Esophagus muscularis mucosa (tissue), 4 donors: Measurements from ENCODE around the gene CTU1. TPM values are rescaled to one million over a fixed set of nuclear protein-coding genes. Genes with fewer than 3 reads are reported as not detected.

Source experiments
- DNase-seq: peaks from one replicate; pipeline ENCODE4 v3.0.0-alpha.2; 2017; ENCODE audit errors: extremely low spot score
- H3K27ac ChIP-seq, 4 donors: fragments of 200-600 bp; sonication (generic); replicated peaks in 1 of 4; 1 replicate in 3 of 4; 2 replicates in 1 of 4; pipeline ENCODE4 v1.5.1; 2016 to 2019; ENCODE audit warnings: mild to moderate bottlenecking in 1 of 4
- H3K27me3 ChIP-seq, 4 donors: fragments of 200-600 bp; sonication (generic); one replicate each; pipeline versions ENCODE4 v1.5.1 to v1.6.0; 2016 to 2019
- H3K36me3 ChIP-seq, 4 donors: fragments of 200-600 bp; sonication (generic); one replicate each; pipeline ENCODE4 v1.5.1; 2016 to 2019
- H3K4me1 ChIP-seq, 4 donors: fragments of 200-600 bp; sonication (generic); one replicate each; pipeline ENCODE4 v1.5.1; 2016 to 2019
- H3K4me3 ChIP-seq, 4 donors: fragments of 200-600 bp; sonication (generic); 1 replicate in 2 of 4; 2 replicates in 2 of 4; pipeline ENCODE4 v1.5.1; 2016 to 2019; ENCODE audit warnings: mild to moderate bottlenecking in 4 of 4, moderate library complexity in 1 of 4
- H3K9me3 ChIP-seq, 4 donors: fragments of 200-600 bp; sonication (generic); 1 replicate in 3 of 4; 2 replicates in 1 of 4; pipeline ENCODE4 v1.5.1; 2016 to 2019
- EP300 ChIP-seq: sonication (generic); formaldehyde crosslinking; IDR thresholded peaks from one replicate; pipeline ENCODE4 v1.6.1; 2017; ENCODE audit warnings: antibody characterized with exemption
- POLR2A ChIP-seq: fragments of 450-650 bp; IDR thresholded peaks from one replicate; pipeline ENCODE4 v1.6.1; 2017; ENCODE audit warnings: antibody characterized with exemption, moderate library complexity, mild to moderate bottlenecking, low read depth
- POLR2AphosphoS5 ChIP-seq, 2 donors: sonication (generic); formaldehyde crosslinking; IDR thresholded peaks; one replicate each; pipeline ENCODE4 v1.6.1; 2017; ENCODE audit warnings: antibody characterized with exemption in 2 of 2
- WGBS: methylation state at CpG from one replicate; pipeline ENCODE4 v1.1.5; 2018; 5-methylcytosine and 5-hydroxymethylcytosine counted together
- intact Hi-C: fragments of 100-400 bp; cut with DNase I; formaldehyde crosslinking; loops from one replicate; pipeline ENCODE4 v1.15.1; 2023
- total RNA-seq, 4 donors: library from RNA; depleted of rRNA; stranded (reverse); fragments of >200 nt; gene quantifications; one replicate each; pipeline versions ENCODE4 v1.1.0 to v1.2.1, GENCODE V29; 2016
- TF ChIP-seq, protein P1 (sequence below), 3 experiments: fragments of 200-600 bp in 2 of 3; fragments of 450-650 bp in 1 of 3; sonication (generic) in 2 of 3; IDR thresholded peaks; one replicate each; pipeline ENCODE4 v1.5.1; 2017 to 2019; ENCODE audit warnings: antibody characterized with exemption in 3 of 3, mild to moderate bottlenecking in 2 of 3, moderate library complexity in 1 of 3

Gene CTU1
- total RNA-seq, 4 donors from 2014 or later: 7.1 to 18.9 (median 13.7) TPM

DNA sequence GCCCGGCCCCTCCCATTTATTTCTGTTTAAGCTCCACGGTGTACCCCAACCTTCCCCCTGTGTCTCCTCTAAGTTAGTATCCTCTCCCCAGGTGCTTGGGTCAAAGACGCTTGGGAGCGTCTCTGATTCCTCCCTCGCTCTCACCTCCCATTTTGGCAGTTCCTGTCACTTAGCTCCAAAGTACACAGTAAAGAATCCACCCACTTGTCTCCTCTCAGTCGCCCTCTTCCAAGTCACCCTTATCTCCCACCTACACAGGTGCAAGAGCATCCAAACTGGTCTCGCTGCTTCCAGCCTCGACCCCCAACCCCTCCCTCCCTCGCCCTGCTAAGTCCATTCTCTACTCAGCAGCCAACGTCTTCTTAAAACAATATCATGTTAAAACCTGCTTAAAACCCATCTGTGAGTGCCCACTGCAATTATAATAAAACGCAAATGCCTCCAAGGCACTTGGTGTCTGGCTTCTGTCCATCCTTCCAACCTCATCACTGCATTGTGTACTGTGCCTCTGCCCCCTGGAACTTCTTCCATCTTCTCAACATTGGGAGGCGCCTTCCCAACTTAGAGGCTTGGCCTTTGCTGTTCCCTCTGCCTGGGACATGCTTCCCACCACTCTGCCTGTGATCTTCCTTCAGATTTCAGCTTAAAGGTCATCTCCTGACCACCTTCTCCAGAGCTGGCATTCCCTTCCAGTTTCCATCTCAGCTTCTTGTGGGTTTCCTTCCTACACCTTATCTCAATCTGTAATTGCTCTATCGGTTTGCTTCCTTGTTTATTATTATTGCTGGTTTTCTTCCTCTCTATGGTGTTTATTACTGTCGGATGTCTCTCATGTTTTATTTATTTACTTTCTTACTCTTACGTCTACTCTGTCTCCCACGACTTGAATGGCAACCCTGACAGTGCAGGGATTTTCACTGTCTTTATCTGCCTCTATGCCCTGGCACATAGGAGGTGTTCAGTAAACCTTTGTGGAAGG lies 16.0 kb downstream of the CTU1 start:
- H3K4me3 ChIP-seq: no peak overlapping the region
- no peak for DNase-seq
- H3K27ac ChIP-seq: no peak overlapping the region
- H3K36me3 ChIP-seq: no peaks in the 10 kb centered on the region
- no peaks in the 10 kb centered on the region for H3K27me3 ChIP-seq
- H3K9me3 ChIP-seq: no peaks in the 10 kb centered on the region
- no peaks in the 10 kb centered on the region for H3K4me1 ChIP-seq
- intact Hi-C loops: no loop called here
- WGBS: 52% methylated on average over 16 of the region's 16 CpGs
- TF ChIP-seq, protein P1, sequence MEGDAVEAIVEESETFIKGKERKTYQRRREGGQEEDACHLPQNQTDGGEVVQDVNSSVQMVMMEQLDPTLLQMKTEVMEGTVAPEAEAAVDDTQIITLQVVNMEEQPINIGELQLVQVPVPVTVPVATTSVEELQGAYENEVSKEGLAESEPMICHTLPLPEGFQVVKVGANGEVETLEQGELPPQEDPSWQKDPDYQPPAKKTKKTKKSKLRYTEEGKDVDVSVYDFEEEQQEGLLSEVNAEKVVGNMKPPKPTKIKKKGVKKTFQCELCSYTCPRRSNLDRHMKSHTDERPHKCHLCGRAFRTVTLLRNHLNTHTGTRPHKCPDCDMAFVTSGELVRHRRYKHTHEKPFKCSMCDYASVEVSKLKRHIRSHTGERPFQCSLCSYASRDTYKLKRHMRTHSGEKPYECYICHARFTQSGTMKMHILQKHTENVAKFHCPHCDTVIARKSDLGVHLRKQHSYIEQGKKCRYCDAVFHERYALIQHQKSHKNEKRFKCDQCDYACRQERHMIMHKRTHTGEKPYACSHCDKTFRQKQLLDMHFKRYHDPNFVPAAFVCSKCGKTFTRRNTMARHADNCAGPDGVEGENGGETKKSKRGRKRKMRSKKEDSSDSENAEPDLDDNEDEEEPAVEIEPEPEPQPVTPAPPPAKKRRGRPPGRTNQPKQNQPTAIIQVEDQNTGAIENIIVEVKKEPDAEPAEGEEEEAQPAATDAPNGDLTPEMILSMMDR (IDR thresholded peaks at IDR 0.05): no peak

DNA sequence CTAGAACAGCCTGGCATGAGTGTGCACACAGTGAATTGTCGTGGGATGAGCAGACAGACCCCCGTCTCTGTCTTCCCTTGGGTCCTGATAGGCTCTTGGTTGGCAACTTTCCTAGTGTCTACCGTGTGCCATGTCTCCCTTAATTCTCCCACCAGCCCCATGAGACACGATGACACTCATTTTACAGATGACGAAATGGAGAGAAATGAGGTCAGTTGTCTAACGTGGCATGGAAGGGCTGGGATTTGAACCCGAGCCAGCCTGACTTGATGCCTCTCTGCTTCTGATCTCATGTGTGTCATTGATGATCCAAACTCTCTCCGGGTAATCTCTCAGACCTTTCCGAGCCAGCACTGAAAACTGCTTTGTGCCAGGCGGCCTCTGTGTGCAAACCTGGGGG lies 17.1 kb downstream of the CTU1 start:
- no peak overlapping the region for H3K4me3 ChIP-seq
- DNase-seq: no peak
- H3K27ac ChIP-seq: no peak overlapping the region
- intact Hi-C loops: no loop called here
- no peaks in the 10 kb centered on the region for H3K27me3 ChIP-seq
- WGBS: 81% methylated on average over 9 of the region's 10 CpGs
- H3K36me3 ChIP-seq: no peaks in the 10 kb centered on the region
- TF ChIP-seq EP300 (no peak), POLR2AphosphoS5 (IDR thresholded peaks at IDR 0.05) (no peak)
- TF ChIP-seq, protein P1 (IDR thresholded peaks at IDR 0.05): no peak
- no peaks in the 10 kb centered on the region for H3K9me3 ChIP-seq
- no peaks in the 10 kb centered on the region for H3K4me1 ChIP-seq

DNA sequence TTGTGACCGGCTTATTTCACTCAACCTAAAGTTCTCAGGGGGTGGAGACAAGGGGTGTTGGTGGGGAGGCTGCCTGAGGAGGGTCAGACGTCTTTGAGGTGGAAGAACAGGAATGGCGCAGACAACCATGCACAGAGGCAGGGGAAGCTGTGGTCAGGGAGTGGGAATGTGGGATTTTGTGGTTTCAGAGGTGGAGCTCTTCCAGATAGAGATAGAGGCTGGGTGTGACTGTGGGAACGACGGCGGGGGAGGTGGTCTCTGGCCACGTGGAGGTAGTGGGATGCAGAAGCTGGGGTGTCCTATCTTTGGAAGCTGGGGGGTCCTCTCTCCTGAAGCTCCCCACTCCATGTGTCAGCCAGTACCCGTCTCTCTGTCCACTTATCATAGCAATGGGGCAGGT lies 17.7 kb downstream of the CTU1 start:
- no peak for DNase-seq
- H3K9me3 ChIP-seq: no peaks in the 10 kb centered on the region
- H3K36me3 ChIP-seq: no peaks in the 10 kb centered on the region
- H3K4me1 ChIP-seq: no peaks in the 10 kb centered on the region
- intact Hi-C loops: no loop called here
- H3K27me3 ChIP-seq: no peaks in the 10 kb centered on the region
- no peak for TF ChIP-seq EP300
- TF ChIP-seq, protein P1 (IDR thresholded peaks at IDR 0.05): no peak
- no peak for TF ChIP-seq POLR2AphosphoS5 (IDR thresholded peaks at IDR 0.05)
- no peak for TF ChIP-seq POLR2A
- H3K4me3 ChIP-seq: no peak overlapping the region
- no peak overlapping the region for H3K27ac ChIP-seq
- WGBS: 75% methylated on average over 8 of the region's 8 CpGs

DNA sequence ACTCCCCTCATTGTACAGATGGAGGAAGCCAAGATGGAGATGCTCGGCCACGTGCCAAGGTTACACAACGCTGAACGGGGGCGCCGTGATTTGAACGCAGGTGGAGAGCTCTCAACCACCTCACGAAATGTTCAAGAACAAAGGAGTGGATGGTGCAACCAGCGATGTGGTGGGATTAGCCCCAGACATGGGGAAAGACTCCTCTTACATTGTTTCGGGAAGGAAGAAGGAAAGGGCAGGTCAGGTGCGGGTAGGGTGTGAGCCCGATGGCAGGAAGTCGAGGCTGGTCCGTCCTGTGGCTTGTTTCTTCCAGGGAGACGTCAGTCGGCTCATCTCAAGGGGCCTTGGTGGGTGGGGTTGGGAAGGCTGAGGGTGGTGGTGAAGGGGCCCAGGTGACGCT lies 18.4 kb downstream of the CTU1 start:
- no peak for DNase-seq
- Histone ChIP-seq H3K27ac (no peak overlapping the region), H3K4me1 (no peaks in the 10 kb centered on the region), H3K27me3 (no peaks in the 10 kb centered on the region), H3K4me3 (no peak overlapping the region), H3K9me3 (no peaks in the 10 kb centered on the region), H3K36me3 (no peaks in the 10 kb centered on the region)
- WGBS: 77% methylated on average over 17 of the region's 17 CpGs
- TF ChIP-seq, protein P1 (IDR thresholded peaks at IDR 0.05): no peak
- TF ChIP-seq POLR2A: no peak
- no peak for TF ChIP-seq POLR2AphosphoS5 (IDR thresholded peaks at IDR 0.05)
- TF ChIP-seq EP300: no peak
- intact Hi-C loops: no loop called here
